PC-3 (cell line): ENCODE results near the gene TGFBR3. TPM values are rescaled to one million over a fixed set of nuclear protein-coding genes. Genes with fewer than 3 reads are reported as not detected.

Experiments
- ATAC-seq: fragments of 200-7000 bp; cut with Tn5 transposase; 2 replicates; pipeline ENCODE4 v1.9.1; 2020; ENCODE audit warnings: mild to moderate bottlenecking, moderate library complexity
- BruUV-seq: library from RNA; stranded (reverse); fragments of 400-500 nt; replicated peaks from 2 replicates; lab custom pipeline; 2021; lab: Mats Ljungman, UMichigan
- CTCF ChIA-PET: fragments of 300-600 bp; sonication (Branson Sonifier 250); formaldehyde crosslinking; loops from one replicate; lab custom pipeline; 2022; ENCODE audit warnings: antibody characterized with exemption; lab: Charles Lee
- POLR2A ChIA-PET: fragments of 300-600 bp; sonication (Branson Sonifier 250); formaldehyde crosslinking; loops from one replicate; lab custom pipeline; 2022; ENCODE audit warnings: antibody characterized with exemption; ENCODE audit not compliant: unreplicated experiment; lab: Charles Lee
- DNase-seq: peaks from one replicate; pipeline ENCODE4 v3.0.0-alpha.2; 2015
- H2AFZ ChIP-seq: fragments of 300-600 bp; sonication (generic); 2 replicates; pipeline ENCODE4 v1.6.0; 2016; ENCODE audit warnings: antibody characterized with exemption, low read length
- H3F3A ChIP-seq: fragments of 300-600 bp; sonication (generic); one replicate; pipeline ENCODE4 v1.6.0; 2017; ENCODE audit warnings: antibody characterized with exemption, low read length, control low read depth, mild to moderate bottlenecking; ENCODE audit not compliant: unreplicated experiment
- H3K27ac ChIP-seq: fragments of 300-600 bp; sonication (generic); 2 replicates; pipeline ENCODE4 v1.5.1; 2016; ENCODE audit warnings: mild to moderate bottlenecking, low read length
- H3K27me3 ChIP-seq: fragments of 300-600 bp; sonication (generic); 2 replicates; pipeline ENCODE4 v1.6.1; 2016; ENCODE audit warnings: low read length, mixed read lengths
- H3K36me3 ChIP-seq: fragments of 300-600 bp; sonication (generic); 2 replicates; pipeline ENCODE4 v1.6.1; 2016; ENCODE audit warnings: low read depth, mixed run types, low read length, mixed read lengths
- H3K4me1 ChIP-seq: fragments of 300-600 bp; sonication (generic); 2 replicates; pipeline ENCODE4 v1.5.1; 2016; ENCODE audit warnings: low read length; ENCODE audit not compliant: insufficient read depth
- H3K4me2 ChIP-seq: fragments of 300-600 bp; sonication (generic); 2 replicates; pipeline ENCODE4 v1.6.0; 2016; ENCODE audit warnings: low read length
- H3K4me3 ChIP-seq: fragments of 300-600 bp; sonication (generic); 2 replicates; pipeline ENCODE4 v1.5.1; 2016; ENCODE audit warnings: mild to moderate bottlenecking, low read length, mixed read lengths
- H3K79me2 ChIP-seq: fragments of 300-600 bp; sonication (generic); 2 replicates; pipeline ENCODE4 v1.6.1; 2017; ENCODE audit warnings: low read length, mixed read lengths
- H3K9ac ChIP-seq: fragments of 300-600 bp; sonication (generic); 2 replicates; pipeline ENCODE4 v1.6.0; 2016; ENCODE audit warnings: mild to moderate bottlenecking, low read length
- H3K9me2 ChIP-seq: fragments of 300-600 bp; sonication (generic); replicated peaks from 2 replicates; pipeline ENCODE4 v1.6.1; 2016; ENCODE audit warnings: mixed run types, low read length, mixed read lengths
- H3K9me3 ChIP-seq: fragments of 300-600 bp; sonication (generic); 2 replicates; pipeline ENCODE4 v1.6.1; 2016; ENCODE audit warnings: low read length, mixed read lengths
- H4K20me1 ChIP-seq: fragments of 300-600 bp; sonication (generic); 2 replicates; pipeline ENCODE4 v1.6.1; 2016; ENCODE audit warnings: low read length, mixed read lengths
- EZH2 ChIP-seq: fragments of 300-600 bp; sonication (generic); IDR thresholded peaks from one replicate; pipeline ENCODE4 v1.6.1; 2017; ENCODE audit warnings: antibody characterized with exemption, mild to moderate bottlenecking, low read length; ENCODE audit not compliant: unreplicated experiment
- EZH2phosphoT487 ChIP-seq: fragments of 300-600 bp; sonication (generic); IDR thresholded peaks from 2 replicates; pipeline ENCODE4 v1.6.1; 2018; ENCODE audit warnings: mild to moderate bottlenecking, antibody characterized with exemption, low read length, borderline replicate concordance
- intact Hi-C: fragments of 100-400 bp; cut with micrococcal nuclease; formaldehyde crosslinking; loops from 2 replicates; pipeline ENCODE4 v1.9.0; 2023
- total RNA-seq: library from RNA; depleted of rRNA; stranded (reverse); fragments of >200 nt; gene quantifications from 2 replicates; pipeline ENCODE4 v1.2.3, GENCODE V29; 2014
- TF ChIP-seq, protein P1 (sequence below): fragments of 300-600 bp; sonication (generic); conservative IDR thresholded peaks from 2 replicates; pipeline ENCODE4 v1.5.1; 2017; ENCODE audit warnings: antibody characterized with exemption, low read depth, mild to moderate bottlenecking, low read length

The TGFBR3 gene
- total RNA-seq, 1 experiment from 2014 or later, result 2.8 TPM

DNA sequence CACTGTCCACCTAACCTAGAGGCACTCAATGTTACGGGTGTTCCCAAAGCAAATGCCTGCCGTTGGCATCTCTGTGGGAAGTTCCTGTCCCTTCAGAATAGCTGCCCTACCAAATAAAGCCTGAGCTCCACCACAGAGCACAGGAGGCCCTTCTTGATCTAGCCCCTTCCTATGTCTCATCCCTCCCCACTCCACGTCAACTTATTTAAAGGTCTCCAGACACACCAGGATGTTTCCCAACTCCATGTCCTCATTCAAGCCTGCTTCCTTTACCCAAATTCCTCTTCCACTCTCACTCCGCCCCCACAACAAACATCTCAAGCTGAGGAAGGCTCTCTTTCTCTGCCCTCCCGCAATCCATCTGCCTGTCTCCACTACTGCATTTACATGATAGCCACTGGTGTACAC lies 87.7 kb downstream of the TGFBR3 start:
- no peak overlapping the region for H3K9ac ChIP-seq
- ChIA-PET CTCF (no interaction called here), POLR2A (no interaction called here)
- H3K27ac ChIP-seq, result no peak overlapping the region
- intact Hi-C loops, result loop anchor here (5.0 kb wide), 2 partner anchors 66 to 89 kb away; partner anchors contain the start of gene TGFBR3
- no peaks in the 10 kb centered on the region for H3K9me2 ChIP-seq
- TF ChIP-seq, protein P1, sequence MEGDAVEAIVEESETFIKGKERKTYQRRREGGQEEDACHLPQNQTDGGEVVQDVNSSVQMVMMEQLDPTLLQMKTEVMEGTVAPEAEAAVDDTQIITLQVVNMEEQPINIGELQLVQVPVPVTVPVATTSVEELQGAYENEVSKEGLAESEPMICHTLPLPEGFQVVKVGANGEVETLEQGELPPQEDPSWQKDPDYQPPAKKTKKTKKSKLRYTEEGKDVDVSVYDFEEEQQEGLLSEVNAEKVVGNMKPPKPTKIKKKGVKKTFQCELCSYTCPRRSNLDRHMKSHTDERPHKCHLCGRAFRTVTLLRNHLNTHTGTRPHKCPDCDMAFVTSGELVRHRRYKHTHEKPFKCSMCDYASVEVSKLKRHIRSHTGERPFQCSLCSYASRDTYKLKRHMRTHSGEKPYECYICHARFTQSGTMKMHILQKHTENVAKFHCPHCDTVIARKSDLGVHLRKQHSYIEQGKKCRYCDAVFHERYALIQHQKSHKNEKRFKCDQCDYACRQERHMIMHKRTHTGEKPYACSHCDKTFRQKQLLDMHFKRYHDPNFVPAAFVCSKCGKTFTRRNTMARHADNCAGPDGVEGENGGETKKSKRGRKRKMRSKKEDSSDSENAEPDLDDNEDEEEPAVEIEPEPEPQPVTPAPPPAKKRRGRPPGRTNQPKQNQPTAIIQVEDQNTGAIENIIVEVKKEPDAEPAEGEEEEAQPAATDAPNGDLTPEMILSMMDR, result no peak
- TF ChIP-seq EZH2phosphoT487 (no peak), EZH2 (no peak)
- BruUV-seq, result no TSS peak
- H2AFZ ChIP-seq, result no peak overlapping the region
- DNase-seq, result no peak
- no peaks in the 10 kb centered on the region for H3K9me3 ChIP-seq
- H4K20me1 ChIP-seq, result no peaks in the 10 kb centered on the region
- no peaks in the 10 kb centered on the region for H3K36me3 ChIP-seq
- peaks cover 21% of the 10 kb centered on the region for H3K4me1 ChIP-seq
- no peaks in the 10 kb centered on the region for H3K27me3 ChIP-seq
- ATAC-seq, result no peak
- H3F3A ChIP-seq, result no peaks in the 10 kb centered on the region
- H3K79me2 ChIP-seq, result no peaks in the 10 kb centered on the region
- no peak overlapping the region for H3K4me2 ChIP-seq
- H3K4me3 ChIP-seq, result no peak overlapping the region

DNA sequence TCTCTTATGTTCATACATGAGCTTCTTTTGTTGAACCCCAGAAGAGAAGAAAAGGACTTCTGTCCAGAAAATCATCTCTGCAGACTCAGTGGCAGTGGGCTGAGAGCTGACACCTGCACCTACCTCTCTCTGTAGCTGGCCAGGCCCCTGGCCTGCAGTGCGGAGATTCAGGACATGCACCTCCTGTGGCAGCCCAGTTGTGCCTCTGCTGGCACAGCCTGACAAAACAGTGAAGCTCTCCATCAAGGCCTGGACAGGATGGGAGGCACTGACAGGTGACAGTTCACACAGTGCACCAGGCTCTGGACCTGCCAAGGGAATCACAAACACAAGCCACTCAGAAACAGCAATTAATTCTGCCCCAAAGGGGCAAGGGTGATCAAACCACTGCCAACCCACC lies 88.8 kb downstream of the TGFBR3 start:
- Histone ChIP-seq H3F3A (no peaks in the 10 kb centered on the region), H3K9me2 (no peaks in the 10 kb centered on the region), H3K9me3 (no peaks in the 10 kb centered on the region), H3K27me3 (no peaks in the 10 kb centered on the region), H3K4me1 (peaks cover 23% of the 10 kb centered on the region), H4K20me1 (no peaks in the 10 kb centered on the region), H3K79me2 (no peaks in the 10 kb centered on the region), H3K4me3 (no peak overlapping the region), H3K9ac (no peak overlapping the region), H3K27ac (no peak overlapping the region), H2AFZ (no peak overlapping the region), H3K4me2 (no peak overlapping the region), H3K36me3 (no peaks in the 10 kb centered on the region)
- DNase-seq (no peak), ATAC-seq (no peak)
- BruUV-seq, result no TSS peak
- intact Hi-C loops, result loop anchor here (5.0 kb wide), 2 partner anchors 65 to 90 kb away; partner anchors contain the start of gene TGFBR3
- POLR2A ChIA-PET, result no interaction called here
- TF ChIP-seq EZH2, result no peak
- TF ChIP-seq, protein P1, result no peak
- no peak for TF ChIP-seq EZH2phosphoT487
- CTCF ChIA-PET, result no interaction called here

DNA sequence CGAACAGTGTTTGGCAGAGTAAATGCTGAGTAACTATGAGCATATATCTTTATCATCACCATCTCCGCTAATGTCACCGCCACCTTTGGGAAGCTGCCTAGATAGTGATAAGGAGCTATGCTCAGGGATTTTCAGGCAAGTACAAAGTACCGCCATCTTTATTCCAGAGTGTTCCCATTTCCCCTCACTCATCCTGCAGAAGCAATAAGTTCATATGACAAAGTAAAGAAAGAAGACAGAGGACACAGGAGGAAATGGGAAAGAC lies 89.6 kb downstream of the TGFBR3 start:
- no peaks in the 10 kb centered on the region for H3K9me3 ChIP-seq
- no TSS peak for BruUV-seq
- no peaks in the 10 kb centered on the region for H3K79me2 ChIP-seq
- ChIA-PET POLR2A (no interaction called here), CTCF (no interaction called here)
- H3K9ac ChIP-seq, result no peak overlapping the region
- H3F3A ChIP-seq, result no peaks in the 10 kb centered on the region
- H3K27ac ChIP-seq, result peak overlapping the region; percentile 27
- intact Hi-C loops, result loop anchor here (5.0 kb wide), 2 partner anchors 64 to 91 kb away; partner anchors contain the start of gene TGFBR3
- no peaks in the 10 kb centered on the region for H4K20me1 ChIP-seq
- H2AFZ ChIP-seq, result no peak overlapping the region
- H3K4me2 ChIP-seq, result peak overlapping the region; percentile 65
- peaks cover 28% of the 10 kb centered on the region for H3K4me1 ChIP-seq
- H3K36me3 ChIP-seq, result no peaks in the 10 kb centered on the region
- H3K4me3 ChIP-seq, result no peak overlapping the region
- H3K9me2 ChIP-seq, result no peaks in the 10 kb centered on the region
- H3K27me3 ChIP-seq, result no peaks in the 10 kb centered on the region
- ATAC-seq (no peak), DNase-seq (no peak)
- no peak for TF ChIP-seq EZH2
- TF ChIP-seq, protein P1, result no peak
- no peak for TF ChIP-seq EZH2phosphoT487
